Stomach (tissue), 9 donors: ENCODE measurements around the gene ARID1B. TPM values are rescaled to one million over a fixed set of nuclear protein-coding genes. Genes with fewer than 3 reads are reported as not detected.

Experiments used
- DNase-seq, 2 donors: peaks; one replicate each; pipeline versions ENCODE4 v3.0.0 to v3.0.0-alpha.2; 2013 to 2019
- H3K27ac ChIP-seq, 5 donors: fragments of 200-600 bp in 4 of 5; sonication (generic) in 4 of 5; one replicate each; pipeline ENCODE4 v1.5.1; 2013 to 2019; ENCODE audit warnings: mild to moderate bottlenecking in 1 of 5, moderate library complexity in 1 of 5
- H3K27me3 ChIP-seq, 3 donors: fragments of 200-600 bp; sonication (generic); one replicate each; pipeline ENCODE4 v1.5.1; 2017 to 2019; ENCODE audit warnings: mixed run types in 1 of 3
- H3K36me3 ChIP-seq, 4 donors: fragments of 200-600 bp; sonication (generic); 1 replicate in 3 of 4; 2 replicates in 1 of 4; pipeline ENCODE4 v1.5.1; 2016 to 2019
- H3K4me1 ChIP-seq, 4 donors: fragments of 200-600 bp; sonication (generic); one replicate each; pipeline ENCODE4 v1.5.1; 2016 to 2019
- H3K4me3 ChIP-seq, 4 donors: fragments of 200-600 bp; sonication (generic) in 3 of 4; one replicate each; pipeline ENCODE4 v1.5.1; 2016 to 2019; ENCODE audit warnings: mild to moderate bottlenecking in 1 of 4
- H3K9me3 ChIP-seq, 4 donors: fragments of 200-600 bp; sonication (generic); one replicate each; pipeline ENCODE4 v1.5.1; 2016 to 2019
- EP300 ChIP-seq: sonication (generic); formaldehyde crosslinking; IDR thresholded peaks from one replicate; pipeline ENCODE4 v1.6.1; 2017; ENCODE audit warnings: antibody characterized with exemption
- POLR2A ChIP-seq, 4 donors: fragments of 450-650 bp; IDR thresholded peaks; one replicate each; pipeline ENCODE4 v1.6.1; 2016; ENCODE audit warnings: antibody characterized with exemption in 4 of 4, control low read depth in 2 of 4, mild to moderate bottlenecking in 1 of 4, moderate library complexity in 1 of 4
- POLR2AphosphoS5 ChIP-seq, 3 donors: sonication (generic); formaldehyde crosslinking; IDR thresholded peaks; one replicate each; pipeline ENCODE4 v1.6.1; 2016; ENCODE audit warnings: antibody characterized with exemption in 3 of 3
- WGBS, 5 donors: extraction: QIAGEN DNeasy Blood & Tissue Kit in 3 of 5; methylation state at CpG; one replicate each; pipeline versions ENCODE4 v1.1.5 to v1.1.7; 2013 to 2018; 5-methylcytosine and 5-hydroxymethylcytosine counted together
- intact Hi-C: fragments of 100-400 bp; cut with DNase I; formaldehyde crosslinking; loops from one replicate; pipeline ENCODE4 v1.15.1; 2023; ENCODE audit warnings: low total_unique reads
- polyA plus RNA-seq, 3 donors: library from polyadenylated mRNA; stranded (reverse); fragments of 200-250 nt; gene quantifications; one replicate each; pipeline ENCODE4 v1.2.3, GENCODE V29; 2013
- total RNA-seq, 5 donors: library from RNA; depleted of rRNA; stranded (reverse); fragments of >200 nt; gene quantifications; one replicate each; pipeline versions ENCODE4 v1.1.0 to v1.2.3, GENCODE V29; 2014 to 2016
- TF ChIP-seq, protein P1 (sequence below), 7 experiments: fragments of 450-650 bp in 4 of 7; fragments of 200-600 bp in 3 of 7; sonication (generic) in 3 of 7; IDR thresholded peaks; one replicate each; pipeline ENCODE4 v1.5.1; 2016 to 2019; ENCODE audit warnings: antibody characterized with exemption in 7 of 7, control low read depth in 2 of 7, mild to moderate bottlenecking in 1 of 7
- donor health status: healthy with polysubstance abuse.
- donor health status: Bipolar disorder and iron deficiency.
- donor health status: healthy.

ARID1B gene
- total and polyA plus RNA-seq, 8 donors = 8.8 to 183 (median 48.3) TPM

DNA sequence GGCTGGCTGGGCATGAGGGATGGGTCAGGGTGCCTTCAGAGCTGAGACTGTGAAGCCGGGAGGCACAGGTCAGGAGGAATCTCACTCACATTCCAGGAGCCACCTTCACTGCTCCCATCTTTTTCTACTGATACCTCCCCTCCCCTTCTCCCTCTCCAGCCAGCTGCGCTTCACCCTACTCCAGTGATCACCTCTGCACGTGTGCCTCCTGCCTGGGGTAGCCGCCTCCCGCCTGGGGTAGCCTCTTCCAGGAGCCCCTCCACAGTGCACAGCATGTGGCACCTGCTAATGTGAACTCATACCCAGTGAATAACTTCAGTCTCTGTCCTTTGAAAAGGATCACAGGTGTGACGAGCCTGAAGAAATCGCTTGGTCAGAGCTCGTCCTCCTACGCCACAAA is 313.6 kb downstream of the ARID1B start:
- no peaks in the 10 kb centered on the region for H3K9me3 ChIP-seq
- peaks cover under 1 to 70% (median 28%) of the 10 kb centered on the region in 4 donors for H3K4me1 ChIP-seq
- peaks cover 0 to 20% (median 8%) of the 10 kb centered on the region in 4 donors for H3K36me3 ChIP-seq
- DNase-seq = no peak
- TF ChIP-seq POLR2A (IDR thresholded peaks at IDR 0.05) = no peak
- TF ChIP-seq EP300 = no peak
- no peak for TF ChIP-seq POLR2AphosphoS5 (IDR thresholded peaks at IDR 0.05)
- TF ChIP-seq, protein P1, sequence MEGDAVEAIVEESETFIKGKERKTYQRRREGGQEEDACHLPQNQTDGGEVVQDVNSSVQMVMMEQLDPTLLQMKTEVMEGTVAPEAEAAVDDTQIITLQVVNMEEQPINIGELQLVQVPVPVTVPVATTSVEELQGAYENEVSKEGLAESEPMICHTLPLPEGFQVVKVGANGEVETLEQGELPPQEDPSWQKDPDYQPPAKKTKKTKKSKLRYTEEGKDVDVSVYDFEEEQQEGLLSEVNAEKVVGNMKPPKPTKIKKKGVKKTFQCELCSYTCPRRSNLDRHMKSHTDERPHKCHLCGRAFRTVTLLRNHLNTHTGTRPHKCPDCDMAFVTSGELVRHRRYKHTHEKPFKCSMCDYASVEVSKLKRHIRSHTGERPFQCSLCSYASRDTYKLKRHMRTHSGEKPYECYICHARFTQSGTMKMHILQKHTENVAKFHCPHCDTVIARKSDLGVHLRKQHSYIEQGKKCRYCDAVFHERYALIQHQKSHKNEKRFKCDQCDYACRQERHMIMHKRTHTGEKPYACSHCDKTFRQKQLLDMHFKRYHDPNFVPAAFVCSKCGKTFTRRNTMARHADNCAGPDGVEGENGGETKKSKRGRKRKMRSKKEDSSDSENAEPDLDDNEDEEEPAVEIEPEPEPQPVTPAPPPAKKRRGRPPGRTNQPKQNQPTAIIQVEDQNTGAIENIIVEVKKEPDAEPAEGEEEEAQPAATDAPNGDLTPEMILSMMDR (IDR thresholded peaks at IDR 0.05) = no peak
- H3K4me3 ChIP-seq = no peak overlapping the region
- no peaks in the 10 kb centered on the region for H3K27me3 ChIP-seq
- 94 to 96% (median 95%) methylated on average over 9 of the region's 9 CpGs for WGBS, 5 donors
- no peak overlapping the region for H3K27ac ChIP-seq
- intact Hi-C loops = no loop called here

DNA sequence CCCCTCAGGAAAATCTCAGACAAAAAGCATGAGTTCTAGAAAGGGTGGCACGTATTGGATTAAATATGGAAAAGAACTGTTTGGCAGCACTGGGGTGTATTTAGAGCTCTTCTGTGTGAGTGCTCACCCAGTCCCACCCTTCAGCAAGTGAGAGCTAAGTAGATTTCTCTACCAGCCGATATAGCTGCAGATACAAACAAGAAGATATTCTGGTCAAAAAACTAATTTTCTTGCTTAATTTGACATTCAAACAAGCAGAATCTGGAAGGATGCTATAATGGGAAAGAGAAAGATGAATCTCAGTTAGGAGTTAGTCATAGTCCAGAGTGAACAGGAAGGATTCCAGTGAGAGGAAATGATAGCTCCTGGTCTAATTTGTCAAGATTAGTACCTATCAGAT is 314.1 kb downstream of the ARID1B start:
- no peak for DNase-seq
- Histone ChIP-seq H3K36me3 (peaks cover 0 to 17% (median 7%) of the 10 kb centered on the region in 4 donors), H3K4me1 (peaks cover 5 to 76% (median 33%) of the 10 kb centered on the region in 4 donors), H3K27me3 (no peaks in the 10 kb centered on the region), H3K27ac (no peak overlapping the region), H3K9me3 (no peaks in the 10 kb centered on the region), H3K4me3 (no peak overlapping the region)
- 87 to 95% (median 93%) methylated on average over 2 of the region's 2 CpGs for WGBS, 5 donors
- intact Hi-C loops = no loop called here
- TF ChIP-seq, protein P1 (IDR thresholded peaks at IDR 0.05) = no peak
- TF ChIP-seq EP300 (no peak), POLR2A (IDR thresholded peaks at IDR 0.05) (no peak), POLR2AphosphoS5 (IDR thresholded peaks at IDR 0.05) (no peak)

DNA sequence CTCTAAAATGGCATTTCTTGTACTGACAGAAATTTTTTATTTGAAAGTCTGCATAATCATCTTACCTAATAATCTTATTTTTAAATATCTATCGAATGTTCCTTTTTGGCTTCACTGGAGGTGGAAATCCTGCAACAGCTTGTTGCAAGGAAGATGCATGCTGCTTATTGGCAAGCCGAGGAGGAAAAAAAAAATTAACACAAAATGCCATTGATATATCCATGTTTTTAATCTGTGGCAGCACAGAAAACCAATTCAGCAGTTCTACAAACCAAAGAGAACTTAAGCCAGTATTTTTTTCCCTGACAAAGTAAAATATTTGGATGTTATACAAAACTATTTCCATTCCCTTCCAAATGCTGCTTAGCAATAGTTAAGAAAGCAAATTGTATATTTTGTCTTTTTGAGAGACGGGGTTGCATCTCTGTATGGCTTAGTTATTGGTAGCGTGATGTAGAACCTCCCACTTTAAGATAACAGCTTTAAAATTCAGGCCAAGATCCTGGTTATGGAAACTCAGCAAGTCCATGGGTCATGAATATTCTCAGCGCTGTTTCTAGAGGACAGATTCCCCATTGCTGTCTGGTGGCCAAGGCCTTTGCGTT is 314.8 kb downstream of the ARID1B start:
- no peak overlapping the region for H3K27ac ChIP-seq
- H3K9me3 ChIP-seq = no peaks in the 10 kb centered on the region
- WGBS, 5 donors = 71 to 84% (median 80%) methylated on average over 6 of the region's 6 CpGs
- peaks cover 7 to 81% (median 39%) of the 10 kb centered on the region in 4 donors for H3K4me1 ChIP-seq
- DNase-seq = peak in 1 of 2 donors; percentile 79
- H3K27me3 ChIP-seq = no peaks in the 10 kb centered on the region
- intact Hi-C loops = no loop called here
- TF ChIP-seq, protein P1 (IDR thresholded peaks at IDR 0.05) = no peak
- TF ChIP-seq EP300 (no peak), POLR2A (IDR thresholded peaks at IDR 0.05) (no peak)
- H3K36me3 ChIP-seq = peaks cover 0 to 11% (median 2%) of the 10 kb centered on the region in 4 donors
- no peak overlapping the region for H3K4me3 ChIP-seq

DNA sequence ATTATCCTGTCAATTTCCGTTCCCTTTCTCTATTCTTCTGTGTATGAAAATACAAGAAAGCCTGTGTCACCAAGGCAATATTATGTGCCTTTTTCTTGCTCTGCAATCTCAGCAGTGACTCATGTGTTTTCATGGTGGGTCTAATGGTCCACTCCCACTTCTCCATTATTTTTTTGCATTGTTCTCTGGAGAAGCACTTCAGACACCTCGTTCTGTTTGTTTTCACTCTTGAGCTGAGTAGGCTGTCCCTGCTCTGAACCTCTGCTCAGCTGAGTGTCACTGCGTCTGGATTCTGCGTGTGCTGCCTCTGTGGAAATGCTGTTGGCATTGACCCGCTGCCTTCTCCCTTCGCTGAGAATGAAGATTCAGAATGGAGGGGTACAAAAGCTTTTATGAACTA is 315.6 kb downstream of the ARID1B start:
- H3K27ac ChIP-seq = no peak overlapping the region
- H3K4me1 ChIP-seq = peaks cover 14 to 82% (median 43%) of the 10 kb centered on the region in 4 donors
- intact Hi-C loops = no loop called here
- peaks cover 0 to 6% (median 0%) of the 10 kb centered on the region in 4 donors for H3K36me3 ChIP-seq
- WGBS, 5 donors = 81 to 91% (median 88%) methylated on average over 6 of the region's 6 CpGs
- DNase-seq = no peak
- TF ChIP-seq EP300 (no peak), POLR2AphosphoS5 (IDR thresholded peaks at IDR 0.05) (no peak)
- TF ChIP-seq, protein P1 (IDR thresholded peaks at IDR 0.05) = no peak
- no peaks in the 10 kb centered on the region for H3K9me3 ChIP-seq
- H3K27me3 ChIP-seq = no peaks in the 10 kb centered on the region
- no peak overlapping the region for H3K4me3 ChIP-seq
